Activated effector memory CD4-positive, alpha-beta T cell treated with anti-CD3 and anti-CD28 coated beads, Interleukin-2, amount 50 U/mL, for 16 hours (primary cell): Measurements from ENCODE around the gene TACR1.
"Not testable (repeated sequence)": the region's sequence is repeated elsewhere in the genome, so short reads cannot be mapped to it uniquely, and the experiment has no call there.

Source experiments
- DNase-seq: peaks from one replicate; pipeline ENCODE4 v3.0.0-alpha.2; 2020

The TACR1 gene

DNA sequence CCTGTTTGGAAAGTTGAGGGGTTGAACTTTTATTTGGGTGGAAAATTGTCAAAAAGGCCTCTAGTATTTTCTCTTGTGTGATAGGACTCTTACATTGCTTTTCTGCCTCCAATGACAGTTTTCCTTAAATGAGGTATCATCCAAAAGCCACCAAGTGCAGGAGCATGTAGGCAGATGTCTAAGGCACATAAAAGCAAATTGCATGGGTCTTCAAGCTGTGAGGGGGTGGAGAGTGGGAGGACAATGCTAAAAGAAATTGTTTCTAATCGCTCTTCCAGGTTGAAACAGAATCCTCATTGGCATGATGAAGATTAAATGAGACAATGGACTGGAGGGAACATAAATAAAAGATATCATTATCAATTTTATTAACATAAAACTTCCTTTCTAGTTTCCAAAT is 6.8 kb downstream of the TACR1 start:
- DNase-seq: no peak

DNA sequence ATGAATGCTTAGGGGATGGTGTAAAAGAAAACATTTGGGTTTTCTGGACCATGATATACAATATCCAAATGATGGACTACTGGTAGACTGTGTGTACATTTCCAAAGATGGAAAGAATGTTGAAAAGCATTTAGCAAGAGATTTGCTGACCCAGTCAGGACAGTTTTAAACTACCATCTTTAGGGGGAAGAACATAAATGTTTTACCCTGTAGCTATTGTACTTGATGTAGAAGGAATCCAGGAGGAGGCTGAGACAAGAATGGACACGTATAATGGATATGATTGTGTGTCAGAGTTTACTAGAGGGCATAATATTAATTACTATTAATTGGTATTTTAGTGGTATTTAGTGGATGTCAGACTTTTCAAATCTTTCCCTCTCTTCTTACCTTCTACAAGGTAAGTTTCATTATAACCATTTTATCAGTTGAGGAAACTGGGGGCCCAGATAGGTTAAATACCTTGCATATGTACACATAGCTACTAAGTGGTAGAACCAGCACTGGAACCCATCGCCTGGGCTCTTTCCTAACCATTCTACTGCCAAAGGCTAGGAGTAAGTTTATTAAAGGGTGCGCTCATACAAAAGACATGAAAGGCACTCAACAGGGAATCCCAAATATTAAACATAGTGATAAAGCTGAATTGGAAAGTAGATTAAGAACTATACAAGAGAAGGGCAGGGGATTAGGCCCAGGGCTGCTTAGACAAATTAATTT is 8.9 kb downstream of the TACR1 start:
- no peak for DNase-seq

DNA sequence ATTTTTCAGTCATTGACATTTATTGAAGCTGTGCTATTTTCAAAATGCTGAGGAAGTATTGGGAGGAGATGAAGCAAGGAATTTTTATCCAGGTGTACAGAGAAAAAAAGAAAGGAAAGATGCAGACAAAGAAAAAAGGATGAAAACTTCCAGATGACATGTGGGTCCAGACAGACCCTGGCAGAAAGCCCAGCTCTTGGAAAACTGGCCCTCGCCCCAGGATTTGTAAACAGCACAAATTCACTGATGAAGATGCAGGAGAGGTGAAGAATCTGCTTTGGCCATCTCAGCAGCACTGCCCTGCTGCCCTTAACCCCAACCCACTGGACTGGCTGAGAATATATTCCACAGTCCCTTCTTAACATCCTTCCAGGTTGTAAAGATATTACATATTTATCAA is 12.5 kb downstream of the TACR1 start:
- DNase-seq: no peak

DNA sequence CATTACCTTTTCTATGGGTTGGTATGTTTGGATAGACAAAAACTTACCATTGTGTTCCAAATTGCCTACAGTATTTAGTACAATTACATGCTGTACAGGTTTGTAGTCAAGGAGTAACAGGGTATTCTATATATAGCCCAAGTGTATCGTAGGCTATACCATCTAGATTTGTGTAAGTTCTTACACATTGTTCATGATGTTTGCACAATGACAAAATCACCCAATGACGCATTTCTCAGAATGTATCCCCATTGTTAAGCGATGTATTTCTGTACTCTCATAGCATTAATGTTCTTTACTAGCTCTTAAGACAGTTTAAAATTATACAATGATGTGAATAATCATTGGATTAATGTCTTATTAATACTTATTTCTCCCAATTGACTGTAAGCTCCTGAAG is 16.7 kb downstream of the TACR1 start:
- DNase-seq: no peak

DNA sequence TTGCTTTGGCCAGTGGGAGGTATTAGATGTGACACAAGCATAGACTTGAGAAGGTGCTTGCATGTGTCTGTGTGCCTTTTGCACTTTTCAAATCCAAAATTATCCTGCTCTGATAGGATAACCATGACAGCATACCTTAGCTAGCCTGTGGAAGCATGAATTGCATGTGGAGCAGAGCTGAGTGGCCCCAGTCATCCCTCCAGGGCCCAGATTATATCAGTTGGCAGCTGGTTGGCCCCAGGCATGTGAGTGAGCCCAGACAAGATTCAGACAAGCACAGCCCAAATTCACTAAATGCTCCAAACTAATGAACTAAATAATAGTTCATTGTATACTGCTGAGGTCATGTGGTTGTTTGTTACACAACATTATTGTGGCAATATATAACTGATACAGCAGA is 18.8 kb downstream of the TACR1 start:
- DNase-seq: no peak

DNA sequence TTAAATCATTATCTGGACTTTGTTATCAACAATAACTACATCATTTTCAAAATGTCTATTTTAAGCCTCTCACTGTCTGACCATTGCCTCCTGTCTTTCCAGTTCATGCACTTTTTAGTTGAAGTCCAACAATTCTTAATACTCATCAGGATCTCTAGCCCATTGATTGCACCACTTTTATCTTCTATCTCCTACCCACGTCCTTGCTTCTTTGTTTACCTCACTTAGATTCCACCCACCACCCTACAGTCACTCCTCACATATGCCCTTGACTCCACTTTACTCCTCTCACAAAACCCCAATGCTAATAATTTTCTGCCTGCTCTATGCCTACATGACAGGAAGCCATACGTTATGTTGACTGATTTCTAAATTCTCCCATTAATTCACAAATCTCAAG is 21.9 kb downstream of the TACR1 start:
- no peak for DNase-seq

DNA sequence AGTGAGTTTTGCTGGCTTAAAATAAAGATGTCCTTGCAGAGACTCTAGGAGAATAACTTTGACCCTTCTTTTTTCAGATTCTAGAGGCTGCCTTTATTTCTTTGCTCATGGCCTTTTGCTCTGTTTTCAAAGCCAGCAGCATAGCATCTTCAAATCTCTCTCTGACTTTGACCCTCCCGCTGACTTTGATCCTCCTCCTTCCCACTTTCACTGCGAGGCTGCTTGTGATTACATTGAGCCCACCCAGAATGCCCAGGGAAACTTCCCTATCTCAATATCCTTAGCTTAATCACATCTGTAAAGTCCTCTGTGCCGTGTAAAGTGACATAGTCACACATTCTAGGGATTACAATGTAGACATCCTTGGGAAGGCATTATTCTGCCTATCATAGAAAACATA is 23.9 kb downstream of the TACR1 start:
- no peak for DNase-seq

DNA sequence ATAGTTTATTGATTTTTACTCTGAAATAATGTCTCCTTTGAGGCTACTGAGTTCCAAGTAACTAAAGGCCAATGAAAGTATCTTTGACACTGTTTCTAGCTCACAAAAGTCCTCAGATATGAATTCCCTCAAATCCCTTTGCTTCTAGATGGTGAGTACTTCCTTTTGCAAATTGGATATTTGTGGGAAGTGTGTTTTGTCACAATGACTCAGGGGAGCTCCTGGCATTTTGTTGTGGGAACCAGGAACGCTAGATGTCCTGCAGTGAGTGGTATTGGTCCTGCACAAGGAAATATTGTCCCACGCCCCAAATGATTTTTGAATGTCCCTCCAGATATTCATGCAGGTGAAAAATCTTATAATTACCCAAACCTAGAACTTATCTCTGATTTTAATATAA is 24.3 kb downstream of the TACR1 start:
- DNase-seq: no peak

DNA sequence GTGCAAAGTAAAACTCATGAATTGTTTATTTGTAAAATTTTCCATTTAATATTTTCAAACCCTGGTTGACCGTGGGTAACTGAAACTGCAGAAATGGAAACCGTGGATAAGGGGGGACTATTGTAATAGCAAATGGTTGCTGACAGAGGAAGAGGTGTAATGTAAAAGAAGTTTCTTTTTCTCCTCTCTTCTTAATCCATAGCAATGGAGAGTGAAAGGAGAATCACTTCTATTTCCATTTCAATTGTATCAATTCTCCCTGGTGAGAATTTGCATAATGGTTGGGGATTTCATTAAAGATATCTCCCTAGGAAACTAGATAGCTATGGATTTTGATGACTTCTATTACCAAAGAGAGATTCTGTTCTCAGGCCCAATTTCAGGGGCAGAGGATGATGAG is 24.8 kb downstream of the TACR1 start:
- no peak for DNase-seq

DNA sequence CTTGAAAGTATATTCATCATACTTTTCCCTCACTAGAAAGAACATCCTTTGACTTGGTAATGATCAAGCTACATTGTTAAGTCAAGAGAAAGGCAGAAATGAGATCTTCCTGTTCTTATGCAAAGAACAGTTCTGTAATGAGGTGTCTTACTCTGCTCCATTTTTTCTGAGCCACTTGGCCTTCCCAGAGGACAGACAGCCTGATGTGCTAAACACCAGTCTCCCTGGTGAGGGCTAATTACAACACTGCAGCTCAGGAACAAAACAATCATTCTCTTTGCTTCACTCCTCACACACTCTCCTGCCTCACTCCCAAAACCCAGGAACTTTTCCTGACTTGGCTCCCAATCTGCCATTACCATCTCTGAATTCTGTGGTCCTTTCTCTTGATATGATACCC is 25.6 kb downstream of the TACR1 start:
- no peak for DNase-seq

DNA sequence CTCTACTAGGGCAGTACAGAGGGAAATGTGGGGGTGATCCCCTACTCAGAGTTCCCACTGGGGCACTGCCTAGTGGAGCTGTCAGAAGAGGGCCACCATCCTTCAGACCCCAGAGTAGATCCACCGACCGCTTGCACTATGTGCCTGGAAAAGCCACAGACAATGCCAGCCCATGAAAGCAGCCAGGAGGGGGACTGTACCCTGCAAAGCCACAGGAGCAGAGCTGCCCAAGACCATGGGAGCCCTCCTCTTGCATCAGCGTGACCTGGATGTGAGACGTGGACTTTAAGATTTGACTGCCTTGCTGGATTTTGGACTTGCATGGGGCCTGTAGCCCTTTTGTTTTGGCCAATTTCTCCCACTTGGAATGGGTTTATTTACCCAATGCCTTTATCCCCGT is 27.9 kb downstream of the TACR1 start:
- not testable (repeated sequence) for DNase-seq

DNA sequence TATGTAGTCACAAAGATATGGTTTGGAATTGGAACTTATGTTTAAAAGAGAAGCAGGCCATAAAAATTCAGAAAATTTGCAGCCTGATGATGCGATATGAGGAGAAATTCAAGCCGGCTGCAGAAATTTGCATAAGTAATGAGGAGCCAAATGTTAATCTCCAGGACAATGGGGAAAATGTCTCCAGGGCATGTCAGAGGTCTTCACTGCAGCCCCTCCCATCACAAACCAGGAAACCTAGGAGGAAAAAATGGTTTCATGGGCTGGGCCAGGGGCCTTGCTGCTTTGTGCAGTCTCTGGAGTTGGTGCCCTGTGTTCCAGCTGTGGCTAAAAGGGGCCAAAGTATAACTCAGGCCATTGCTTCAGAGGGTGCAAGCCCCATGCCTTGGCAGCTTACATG is 28.4 kb downstream of the TACR1 start:
- DNase-seq: no peak

DNA sequence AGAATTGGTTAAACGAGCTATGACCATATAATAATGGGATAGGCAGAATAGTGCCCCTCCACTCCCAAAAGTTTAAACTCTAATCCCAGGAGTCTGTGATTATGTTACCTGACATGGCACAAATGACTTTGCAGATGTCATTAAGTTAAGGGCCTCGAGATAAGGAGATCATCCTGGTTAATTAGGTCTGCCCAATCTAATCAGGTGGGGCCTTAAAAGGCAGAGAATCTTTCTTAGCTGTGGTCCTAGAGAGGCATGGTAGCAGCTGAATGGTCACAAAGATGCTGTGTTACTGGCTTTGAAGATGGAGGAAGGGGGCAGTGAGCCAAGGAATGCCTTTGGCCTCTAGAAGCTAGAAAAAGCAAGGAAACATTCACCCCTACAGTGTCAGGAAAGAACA is 31.1 kb downstream of the TACR1 start:
- DNase-seq: no peak

DNA sequence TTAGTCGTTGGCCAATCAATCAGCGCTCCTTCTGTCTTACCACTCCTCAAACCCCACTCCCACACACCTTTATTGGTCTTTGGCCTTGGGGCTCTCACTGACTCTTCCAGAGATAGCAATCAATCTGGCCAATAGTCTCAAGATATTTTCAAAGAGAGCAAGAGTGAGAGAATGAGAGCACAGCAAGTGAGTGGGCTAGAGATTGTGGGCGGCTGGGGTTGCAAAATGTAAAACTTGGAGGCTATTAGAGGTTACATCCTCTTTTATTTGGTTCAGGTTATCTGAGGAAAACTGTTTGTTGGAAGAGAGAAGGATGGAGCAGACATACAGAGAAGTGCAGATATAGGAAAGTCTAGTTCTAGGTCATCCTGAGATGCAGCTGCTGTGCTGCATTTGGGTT is 32.8 kb downstream of the TACR1 start:
- DNase-seq: no peak

DNA sequence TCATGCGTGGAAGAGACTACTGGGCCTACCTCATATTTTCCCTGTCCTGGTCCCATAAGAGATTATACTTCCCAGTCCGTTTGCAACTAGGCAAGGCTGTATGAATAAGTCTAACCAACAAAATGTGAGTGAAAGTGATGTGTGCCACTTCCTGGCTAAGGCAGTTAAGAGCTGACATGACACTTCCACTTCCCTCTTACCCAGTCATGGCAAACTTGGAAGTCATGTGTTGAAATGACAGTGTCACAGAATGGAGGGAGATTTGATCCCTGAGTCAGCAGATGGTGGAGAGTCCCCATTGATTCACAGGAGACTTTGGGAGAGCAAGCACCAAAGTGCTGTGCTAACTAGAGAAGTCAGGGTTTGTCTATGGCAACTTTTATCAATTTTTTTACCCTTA is 36.4 kb downstream of the TACR1 start:
- DNase-seq: no peak

DNA sequence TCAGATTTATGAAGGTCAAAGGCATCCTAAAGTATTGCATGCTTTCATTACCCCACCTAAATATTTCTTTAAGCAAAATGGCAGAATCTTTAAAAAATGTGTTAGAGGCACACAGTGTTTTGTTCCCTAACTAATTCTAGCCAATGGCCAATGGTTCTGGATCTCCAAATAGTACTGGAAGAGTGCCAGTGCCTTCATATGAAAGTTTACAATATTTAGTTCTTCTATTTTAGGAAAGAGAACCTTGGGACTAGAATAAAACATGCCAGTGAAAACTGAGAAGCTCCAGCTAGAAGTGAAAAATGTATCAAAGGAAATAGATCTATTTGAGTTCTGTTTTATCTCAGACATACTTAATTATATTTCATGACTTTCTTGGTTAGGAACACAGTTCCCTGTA is 37.1 kb downstream of the TACR1 start:
- no peak for DNase-seq

DNA sequence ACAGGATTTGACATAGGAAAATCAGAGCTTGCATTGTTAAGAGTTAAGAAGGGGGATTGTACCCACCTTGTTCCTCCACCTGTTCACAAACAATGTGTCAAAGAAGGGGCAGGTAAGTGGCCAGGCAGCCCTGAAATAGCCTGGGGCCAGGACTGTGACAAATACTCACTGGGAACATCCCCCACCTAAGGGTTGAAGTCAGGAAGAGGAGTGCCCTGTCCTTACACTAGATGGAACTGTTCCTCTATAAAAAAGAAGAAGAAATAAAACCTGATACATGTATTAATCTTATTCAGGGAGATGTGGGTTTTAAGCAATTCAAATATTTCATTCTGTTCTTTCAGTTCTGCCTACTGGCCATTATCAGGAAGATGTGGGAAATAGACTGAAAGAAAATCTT is 41.9 kb downstream of the TACR1 start:
- DNase-seq: no peak

DNA sequence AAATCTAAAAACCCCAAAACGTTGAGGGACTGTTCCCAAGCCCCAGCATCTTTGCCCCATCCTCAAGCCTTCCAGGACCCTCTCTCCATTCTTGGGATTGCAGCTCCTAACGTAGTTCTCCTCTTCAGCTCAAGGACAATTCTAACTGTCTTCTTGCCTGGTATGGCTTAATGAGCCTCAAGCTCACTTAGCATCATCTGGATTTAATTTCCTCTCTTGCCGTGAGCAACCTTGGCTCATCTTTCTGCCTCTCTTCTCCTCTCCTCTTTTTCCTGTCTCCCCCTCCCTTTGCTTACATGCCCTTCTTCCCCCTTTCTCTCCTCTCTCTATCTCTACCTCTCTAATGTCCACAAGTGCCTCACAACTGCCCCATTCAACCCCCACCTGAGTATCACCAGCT is 44.2 kb downstream of the TACR1 start:
- no peak for DNase-seq

DNA sequence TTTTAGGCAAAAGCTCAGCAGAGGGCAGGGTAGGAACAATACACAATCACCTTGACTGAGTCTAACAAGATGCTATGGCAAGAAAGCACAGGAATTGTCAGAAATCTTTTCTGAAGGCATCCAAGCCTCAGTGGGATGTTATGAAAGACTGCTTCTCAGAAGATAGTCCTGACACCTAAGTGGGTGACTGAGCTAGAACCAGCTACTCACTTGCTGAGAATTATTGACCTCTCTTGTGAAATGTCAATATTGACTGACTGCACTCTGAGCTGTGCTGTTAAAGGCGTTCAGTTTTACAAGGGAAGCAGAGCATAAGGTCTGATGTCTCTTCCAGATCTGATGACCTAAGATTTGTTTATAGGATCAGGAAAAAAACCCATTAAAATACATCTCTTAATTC is 46.1 kb downstream of the TACR1 start:
- no peak for DNase-seq

DNA sequence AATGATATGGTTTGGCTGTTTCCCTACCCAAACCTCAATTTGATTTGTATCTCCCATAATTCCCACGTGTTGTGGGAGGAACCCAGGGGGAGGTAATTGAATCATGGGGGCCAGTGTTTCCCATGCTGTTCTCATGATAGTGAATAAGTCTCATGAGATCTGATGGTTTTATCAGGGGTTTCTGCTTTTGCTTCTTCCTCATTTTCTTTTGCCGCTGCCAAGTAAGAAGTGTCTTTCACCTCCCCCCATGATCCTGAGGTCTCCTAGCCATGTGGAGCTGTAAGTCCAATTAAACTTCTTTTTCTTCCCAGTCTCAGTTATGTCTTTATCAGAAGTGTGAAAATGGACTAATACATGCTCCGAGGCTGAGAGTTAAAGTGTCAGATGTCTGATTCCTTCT is 47.1 kb downstream of the TACR1 start:
- DNase-seq: not testable (repeated sequence)

DNA sequence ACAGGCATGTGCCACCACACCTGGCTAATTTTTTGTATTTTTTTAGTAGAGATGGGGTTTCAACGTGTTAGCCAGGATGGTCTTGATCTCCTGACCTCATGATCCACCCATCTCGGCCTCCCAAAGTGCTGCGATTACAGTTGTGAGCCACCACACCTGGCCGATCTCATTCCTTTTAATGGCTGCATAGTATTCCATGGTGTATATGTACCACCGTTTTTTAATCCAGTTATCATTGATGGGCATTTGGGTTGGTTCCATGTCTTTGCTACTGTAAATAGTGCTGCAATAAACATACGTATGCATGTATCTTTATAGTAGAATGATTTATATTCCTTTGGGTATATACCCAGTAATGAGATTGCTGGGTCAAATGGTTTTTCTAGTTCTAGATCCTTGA is 51.4 kb downstream of the TACR1 start:
- DNase-seq: not testable (repeated sequence)

DNA sequence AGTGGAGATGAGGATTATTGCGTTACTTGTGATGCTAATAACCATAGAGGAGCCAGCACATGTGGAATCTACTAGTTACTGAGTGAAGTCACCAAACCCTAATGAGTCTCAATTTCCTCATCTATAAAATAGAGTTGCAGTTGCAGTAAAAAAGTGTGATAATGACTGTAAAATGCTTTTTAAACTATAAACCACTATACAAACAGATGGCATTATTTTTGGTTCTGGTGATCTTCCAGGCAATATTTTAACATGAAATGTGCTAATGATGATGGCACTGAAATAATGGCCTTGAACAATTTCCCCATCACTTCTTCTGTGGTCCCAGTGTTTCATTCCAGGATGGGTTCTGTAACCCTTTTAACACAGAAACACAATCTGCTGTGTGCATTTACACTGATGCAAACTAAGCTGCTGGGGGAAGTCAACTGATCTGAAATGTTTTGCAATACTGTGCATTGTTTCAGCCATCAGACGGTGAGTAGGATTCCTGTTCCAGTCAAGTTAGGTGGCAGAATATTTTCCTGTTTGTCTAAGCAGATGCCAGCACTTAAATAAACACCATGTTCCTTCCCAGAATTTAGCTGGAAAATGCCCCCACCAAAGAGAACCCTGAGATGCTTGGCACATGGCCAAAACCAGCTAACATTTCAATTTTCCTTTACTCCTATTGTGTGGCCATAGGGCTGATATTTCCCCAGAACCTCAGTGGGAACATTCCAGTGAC is 52.6 kb downstream of the TACR1 start:
- no peak for DNase-seq

DNA sequence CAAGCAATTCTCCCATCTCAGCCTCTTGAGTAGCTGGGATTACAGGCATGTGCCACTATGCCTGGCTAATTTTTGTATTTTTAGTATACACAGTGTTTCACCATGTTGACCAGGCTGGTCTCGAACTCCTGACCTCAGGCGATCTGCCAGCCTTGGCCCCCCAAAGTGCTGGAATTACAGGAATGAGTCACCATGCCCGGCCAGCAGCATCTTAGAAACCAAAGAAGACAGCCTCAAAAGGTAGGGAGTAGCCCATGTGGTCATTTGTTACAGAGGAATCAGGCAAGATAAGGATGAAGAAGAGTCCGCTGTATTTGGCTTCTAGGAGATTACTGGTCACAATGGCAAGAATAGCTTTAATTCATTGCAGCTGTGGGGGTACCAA is 53.1 kb downstream of the TACR1 start:
- not testable (repeated sequence) for DNase-seq

DNA sequence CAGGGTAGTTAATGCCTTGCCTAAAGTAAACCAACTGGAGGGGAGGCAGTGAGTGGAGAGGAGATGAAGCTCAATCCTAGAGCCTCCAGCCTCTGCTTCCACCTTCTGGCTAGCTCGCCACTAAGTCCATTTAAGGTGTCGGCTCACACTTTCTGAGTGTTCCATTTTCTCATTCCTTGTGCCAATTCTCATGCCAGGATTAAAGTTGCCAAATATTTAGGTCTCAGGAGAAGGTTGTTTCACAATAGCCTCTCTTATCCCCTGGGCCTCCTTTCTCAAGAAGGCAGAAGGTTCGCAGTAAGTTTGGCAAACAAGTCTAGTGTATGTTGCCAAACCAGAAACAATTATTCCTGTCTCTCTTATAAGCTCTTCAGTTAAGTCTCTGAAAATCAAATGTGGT is 57.2 kb downstream of the TACR1 start:
- DNase-seq: no peak

DNA sequence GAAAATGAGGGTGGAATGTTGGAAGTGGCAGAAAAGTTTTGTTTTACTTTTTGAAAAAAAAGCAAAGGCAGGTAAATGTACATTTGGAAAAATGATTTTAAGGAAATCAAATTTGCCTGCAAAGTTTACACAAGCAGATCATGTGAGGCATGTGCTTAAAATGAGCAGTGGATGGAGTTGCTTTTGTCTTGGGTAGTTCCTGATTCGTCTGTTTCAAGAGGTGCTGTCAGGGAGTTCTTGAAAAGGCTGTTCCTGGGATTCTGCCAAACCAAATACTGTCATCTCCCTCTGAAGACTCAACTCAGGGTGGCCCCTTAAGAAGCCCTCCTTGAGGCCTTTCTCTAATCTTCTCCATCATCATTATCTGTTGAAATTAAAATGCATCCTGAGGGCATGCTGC is 59.0 kb downstream of the TACR1 start:
- no peak for DNase-seq
